Liver (tissue), 9 donors: ENCODE data around the gene IFNA6. TPM values are rescaled to one million over a fixed set of nuclear protein-coding genes. Genes with fewer than 3 reads are reported as not detected.

Experiments used
- DNase-seq: peaks from one replicate; pipeline ENCODE4 v3.0.0-alpha.2; 2017; ENCODE audit warnings: low spot score
- H3K27ac ChIP-seq, 2 donors: one replicate each; pipeline ENCODE4 v1.7.0; 2013; ENCODE audit warnings: inconsistent platforms in 2 of 2, low read length in 2 of 2, control low read depth in 1 of 2, low read depth in 1 of 2, mild to moderate bottlenecking in 1 of 2
- H3K27me3 ChIP-seq, 4 donors: one replicate each; pipeline versions ENCODE4 v1.6.1 to v1.7.0; 2013; ENCODE audit warnings: low read length in 3 of 4, inconsistent platforms in 1 of 4, mild to moderate bottlenecking in 1 of 4, moderate library complexity in 1 of 4; ENCODE audit not compliant: control insufficient read depth in 4 of 4, insufficient read depth in 4 of 4
- H3K36me3 ChIP-seq, 4 donors: one replicate each; pipeline versions ENCODE4 v1.6.1 to v1.7.0; 2013; ENCODE audit warnings: low read length in 3 of 4, mild to moderate bottlenecking in 3 of 4, low read depth in 1 of 4, moderate library complexity in 1 of 4; ENCODE audit not compliant: control insufficient read depth in 4 of 4, insufficient read depth in 3 of 4
- H3K4me1 ChIP-seq, 4 donors: one replicate each; pipeline versions ENCODE4 v1.6.1 to v1.7.0; 2013; ENCODE audit warnings: low read length in 3 of 4, mild to moderate bottlenecking in 3 of 4, moderate library complexity in 1 of 4; ENCODE audit not compliant: control insufficient read depth in 4 of 4, insufficient read depth in 4 of 4
- H3K4me3 ChIP-seq, 3 donors: one replicate each; pipeline versions ENCODE4 v1.6.1 to v1.7.0; 2013; ENCODE audit warnings: low read length in 3 of 3, control low read depth in 1 of 3, low read depth in 1 of 3, mild to moderate bottlenecking in 1 of 3
- H3K9ac ChIP-seq, 2 donors: one replicate each; pipeline ENCODE4 v1.7.0; 2013; ENCODE audit warnings: low read length in 2 of 2, mild to moderate bottlenecking in 2 of 2, moderate library complexity in 2 of 2, control low read depth in 1 of 2, low read depth in 1 of 2
- H3K9me3 ChIP-seq, 4 donors: one replicate each; pipeline versions ENCODE4 v1.6.1 to v1.7.0; 2013; ENCODE audit warnings: low read length in 3 of 4; ENCODE audit not compliant: control insufficient read depth in 4 of 4
- EGR1 ChIP-seq, 2 donors: IDR thresholded peaks; 2 replicates each; pipeline ENCODE4 v1.6.1; 2016 to 2018; ENCODE audit warnings: antibody characterized with exemption in 2 of 2, low read depth in 2 of 2
- GABPA ChIP-seq, 2 donors: IDR thresholded peaks in 1 of 2; conservative IDR thresholded peaks in 1 of 2; 2 replicates each; pipeline ENCODE4 v1.6.1; 2016; ENCODE audit warnings: antibody characterized with exemption in 2 of 2, mild to moderate bottlenecking in 1 of 2, moderate library complexity in 1 of 2
- HNF4A ChIP-seq, 2 donors: conservative IDR thresholded peaks; 2 replicates each; pipeline ENCODE4 v1.6.1; 2016; ENCODE audit warnings: antibody characterized with exemption in 2 of 2, mild to moderate bottlenecking in 2 of 2
- JUND ChIP-seq, 2 donors: IDR thresholded peaks; 2 replicates each; pipeline ENCODE4 v1.6.1; 2016; ENCODE audit warnings: antibody characterized with exemption in 2 of 2
- NR2F2 ChIP-seq: IDR thresholded peaks from 2 replicates; pipeline ENCODE4 v1.6.1; 2016; ENCODE audit warnings: antibody characterized with exemption
- RAD21 ChIP-seq, 2 donors: IDR thresholded peaks; 2 replicates each; pipeline ENCODE4 v1.6.1; 2016; ENCODE audit warnings: antibody characterized with exemption in 2 of 2, mild to moderate bottlenecking in 2 of 2
- RXRA ChIP-seq, 2 donors: IDR thresholded peaks; 2 replicates each; pipeline ENCODE4 v1.6.1; 2017 to 2018; ENCODE audit warnings: antibody characterized with exemption in 2 of 2, mild to moderate bottlenecking in 1 of 2
- SP1 ChIP-seq: IDR thresholded peaks from 2 replicates; pipeline ENCODE4 v1.6.1; 2018; ENCODE audit warnings: antibody characterized with exemption, mild to moderate bottlenecking
- TAF1 ChIP-seq: conservative IDR thresholded peaks from 2 replicates; pipeline ENCODE4 v1.6.1; 2016; ENCODE audit warnings: antibody characterized with exemption, mild to moderate bottlenecking
- YY1 ChIP-seq: IDR thresholded peaks from 2 replicates; pipeline ENCODE4 v1.6.1; 2016; ENCODE audit warnings: antibody characterized with exemption, mild to moderate bottlenecking
- WGBS: extraction: QIAGEN DNeasy Blood & Tissue Kit; methylation state at CpG from one replicate; pipeline ENCODE4 v1.1.7; 2013; 5-methylcytosine and 5-hydroxymethylcytosine counted together
- polyA plus RNA-seq, 2 donors: library from polyadenylated mRNA; stranded (reverse) in 1 of 2; unstranded in 1 of 2; fragments of 200-250 nt in 1 of 2; fragments of >200 nt in 1 of 2; fragmentation: Nextera tagmentation in 1 of 2; extraction: Ambion mirVana in 1 of 2; gene quantifications; one replicate each; pipeline versions ENCODE4 v1.2.1 to v1.2.3, GENCODE V29; 2013 to 2015
- total RNA-seq, 2 donors: library from RNA; depleted of rRNA; stranded (reverse); fragments of >200 nt; gene quantifications; one replicate each; pipeline ENCODE4 v1.2.3, GENCODE V29; 2014
- TF ChIP-seq, protein P1 (sequence below): IDR thresholded peaks from 2 replicates; pipeline ENCODE4 v1.6.1; 2016; ENCODE audit warnings: antibody characterized with exemption
- TF ChIP-seq, protein P2 (sequence below): IDR thresholded peaks from 2 replicates; pipeline ENCODE4 v1.6.1; 2016; ENCODE audit warnings: antibody characterized with exemption, mild to moderate bottlenecking
- TF ChIP-seq, protein P3 (sequence below): IDR thresholded peaks from 2 replicates; pipeline ENCODE4 v1.6.1; 2016; ENCODE audit warnings: antibody characterized with exemption
- TF ChIP-seq, protein P4 (sequence below): fragments of 150-350 bp; IDR thresholded peaks from 2 replicates; pipeline ENCODE4 v1.5.1; 2017; ENCODE audit warnings: improper control_type of control experiment, low read depth, low read length; ENCODE audit not compliant: missing input control
- donor health status: healthy.
- donor health status: healthy.
- donor health status: healthy.
- donor health status: healthy.
- donor health status: healthy.

The IFNA6 gene
- total and polyA plus RNA-seq, 4 donors, result not detected

DNA sequence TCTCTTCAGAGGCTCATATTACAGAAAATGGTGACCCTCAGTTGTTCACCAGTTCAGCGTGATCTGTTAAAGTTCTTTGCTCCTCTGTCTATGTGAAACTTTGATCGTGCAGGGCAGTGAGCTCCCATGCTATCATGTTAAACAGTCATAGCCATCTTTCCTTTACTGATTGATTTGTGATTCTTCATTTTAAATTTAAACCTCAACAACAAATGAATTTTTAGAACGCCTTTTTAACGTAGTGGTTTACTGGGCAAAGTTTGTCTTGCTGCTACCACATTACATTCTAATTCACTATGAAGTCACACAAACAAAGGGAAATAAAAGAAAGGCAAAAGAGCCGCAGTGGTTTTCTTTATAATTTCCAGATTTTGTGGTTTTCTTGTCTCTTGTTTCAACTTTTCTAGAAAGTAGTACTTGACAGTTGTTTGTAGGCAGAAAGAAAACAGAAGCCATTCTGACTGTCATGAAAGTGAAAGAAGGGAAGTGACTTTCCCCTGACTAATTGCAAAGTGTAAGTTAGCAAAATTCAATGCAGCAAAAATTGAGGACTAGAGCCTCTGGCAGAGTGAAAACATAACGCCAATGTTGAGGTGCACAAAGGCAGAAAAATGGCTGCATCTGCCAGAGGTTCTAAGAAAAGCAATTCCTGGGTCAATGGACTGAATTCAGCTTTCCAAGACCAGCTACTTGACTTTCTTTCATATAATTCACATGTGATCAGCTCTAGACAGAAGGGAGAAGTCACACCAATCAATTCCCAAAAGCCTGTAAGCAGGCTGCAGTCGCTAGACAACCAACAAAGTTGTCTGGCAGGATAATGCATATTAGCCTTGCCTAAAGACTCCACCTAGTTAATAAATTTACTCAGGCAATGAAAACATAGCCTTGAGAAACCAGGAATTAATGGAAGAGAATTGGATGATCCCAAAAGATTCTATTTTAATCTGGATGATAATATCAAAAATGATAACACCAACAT is 7.1 kb upstream of the IFNA6 start:
- no peak for TF ChIP-seq YY1
- TF ChIP-seq TAF1, result no peak
- TF ChIP-seq SP1, result no peak
- Histone ChIP-seq H3K27me3 (peaks cover 0 to 3% (median 0%) of the 10 kb centered on the region in 4 donors), H3K4me3 (no peak overlapping the region), H3K9ac (no peak overlapping the region), H3K9me3 (no peaks in the 10 kb centered on the region), H3K27ac (no peak overlapping the region), H3K4me1 (no peaks in the 10 kb centered on the region), H3K36me3 (no peaks in the 10 kb centered on the region)
- WGBS, result 62% methylated on average over 7 of the region's 7 CpGs
- DNase-seq, result no peak

DNA sequence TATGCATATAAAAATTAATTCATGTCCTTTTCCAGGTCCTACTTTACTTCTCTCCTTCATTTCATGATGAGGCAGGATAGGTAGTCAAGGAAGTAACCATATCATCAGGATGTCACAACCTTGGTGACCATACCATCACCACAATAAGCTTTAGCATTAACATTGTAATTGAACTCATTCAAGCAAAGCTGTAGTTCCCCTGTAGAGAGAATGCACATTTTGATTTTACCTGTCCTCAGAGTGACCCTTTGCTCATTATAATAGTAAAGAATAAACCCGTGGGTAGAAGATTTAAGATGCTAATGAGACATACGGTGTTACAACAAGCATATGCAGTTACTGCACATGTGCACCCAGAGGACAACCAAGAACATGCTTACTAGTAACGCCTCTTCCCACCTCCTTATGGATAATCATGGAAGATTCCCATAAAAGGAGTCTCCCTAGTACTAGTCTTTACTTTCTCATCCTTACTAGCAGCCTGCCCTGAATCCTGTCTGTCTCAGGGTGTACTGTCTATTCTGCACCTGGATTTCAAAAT is 2.2 kb downstream of the IFNA6 start:
- no peak for DNase-seq
- TF ChIP-seq, protein P1, sequence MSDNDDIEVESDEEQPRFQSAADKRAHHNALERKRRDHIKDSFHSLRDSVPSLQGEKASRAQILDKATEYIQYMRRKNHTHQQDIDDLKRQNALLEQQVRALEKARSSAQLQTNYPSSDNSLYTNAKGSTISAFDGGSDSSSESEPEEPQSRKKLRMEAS, result no peak
- TF ChIP-seq, protein P2, sequence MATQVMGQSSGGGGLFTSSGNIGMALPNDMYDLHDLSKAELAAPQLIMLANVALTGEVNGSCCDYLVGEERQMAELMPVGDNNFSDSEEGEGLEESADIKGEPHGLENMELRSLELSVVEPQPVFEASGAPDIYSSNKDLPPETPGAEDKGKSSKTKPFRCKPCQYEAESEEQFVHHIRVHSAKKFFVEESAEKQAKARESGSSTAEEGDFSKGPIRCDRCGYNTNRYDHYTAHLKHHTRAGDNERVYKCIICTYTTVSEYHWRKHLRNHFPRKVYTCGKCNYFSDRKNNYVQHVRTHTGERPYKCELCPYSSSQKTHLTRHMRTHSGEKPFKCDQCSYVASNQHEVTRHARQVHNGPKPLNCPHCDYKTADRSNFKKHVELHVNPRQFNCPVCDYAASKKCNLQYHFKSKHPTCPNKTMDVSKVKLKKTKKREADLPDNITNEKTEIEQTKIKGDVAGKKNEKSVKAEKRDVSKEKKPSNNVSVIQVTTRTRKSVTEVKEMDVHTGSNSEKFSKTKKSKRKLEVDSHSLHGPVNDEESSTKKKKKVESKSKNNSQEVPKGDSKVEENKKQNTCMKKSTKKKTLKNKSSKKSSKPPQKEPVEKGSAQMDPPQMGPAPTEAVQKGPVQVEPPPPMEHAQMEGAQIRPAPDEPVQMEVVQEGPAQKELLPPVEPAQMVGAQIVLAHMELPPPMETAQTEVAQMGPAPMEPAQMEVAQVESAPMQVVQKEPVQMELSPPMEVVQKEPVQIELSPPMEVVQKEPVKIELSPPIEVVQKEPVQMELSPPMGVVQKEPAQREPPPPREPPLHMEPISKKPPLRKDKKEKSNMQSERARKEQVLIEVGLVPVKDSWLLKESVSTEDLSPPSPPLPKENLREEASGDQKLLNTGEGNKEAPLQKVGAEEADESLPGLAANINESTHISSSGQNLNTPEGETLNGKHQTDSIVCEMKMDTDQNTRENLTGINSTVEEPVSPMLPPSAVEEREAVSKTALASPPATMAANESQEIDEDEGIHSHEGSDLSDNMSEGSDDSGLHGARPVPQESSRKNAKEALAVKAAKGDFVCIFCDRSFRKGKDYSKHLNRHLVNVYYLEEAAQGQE, result no peak
- no peak for TF ChIP-seq GABPA (IDR thresholded peaks at IDR 0.05 in 1 of 2, conservative IDR thresholded peaks at IDR 0.05 in 1 of 2)
- no peak for TF ChIP-seq SP1
- TF ChIP-seq RAD21 (IDR thresholded peaks at IDR 0.05), result no peak
- TF ChIP-seq YY1, result no peak
- TF ChIP-seq, protein P3, sequence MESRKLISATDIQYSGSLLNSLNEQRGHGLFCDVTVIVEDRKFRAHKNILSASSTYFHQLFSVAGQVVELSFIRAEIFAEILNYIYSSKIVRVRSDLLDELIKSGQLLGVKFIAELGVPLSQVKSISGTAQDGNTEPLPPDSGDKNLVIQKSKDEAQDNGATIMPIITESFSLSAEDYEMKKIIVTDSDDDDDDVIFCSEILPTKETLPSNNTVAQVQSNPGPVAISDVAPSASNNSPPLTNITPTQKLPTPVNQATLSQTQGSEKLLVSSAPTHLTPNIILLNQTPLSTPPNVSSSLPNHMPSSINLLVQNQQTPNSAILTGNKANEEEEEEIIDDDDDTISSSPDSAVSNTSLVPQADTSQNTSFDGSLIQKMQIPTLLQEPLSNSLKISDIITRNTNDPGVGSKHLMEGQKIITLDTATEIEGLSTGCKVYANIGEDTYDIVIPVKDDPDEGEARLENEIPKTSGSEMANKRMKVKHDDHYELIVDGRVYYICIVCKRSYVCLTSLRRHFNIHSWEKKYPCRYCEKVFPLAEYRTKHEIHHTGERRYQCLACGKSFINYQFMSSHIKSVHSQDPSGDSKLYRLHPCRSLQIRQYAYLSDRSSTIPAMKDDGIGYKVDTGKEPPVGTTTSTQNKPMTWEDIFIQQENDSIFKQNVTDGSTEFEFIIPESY, result no peak
- TF ChIP-seq RXRA (IDR thresholded peaks at IDR 0.05), result no peak
- TF ChIP-seq JUND (IDR thresholded peaks at IDR 0.05), result no peak
- TF ChIP-seq NR2F2, result no peak
- TF ChIP-seq HNF4A (conservative IDR thresholded peaks at IDR 0.05), result no peak
- TF ChIP-seq TAF1, result no peak
- TF ChIP-seq EGR1 (IDR thresholded peaks at IDR 0.05; ENCODE audit: low read depth in 2 of 2), result no peak
- TF ChIP-seq, protein P4, sequence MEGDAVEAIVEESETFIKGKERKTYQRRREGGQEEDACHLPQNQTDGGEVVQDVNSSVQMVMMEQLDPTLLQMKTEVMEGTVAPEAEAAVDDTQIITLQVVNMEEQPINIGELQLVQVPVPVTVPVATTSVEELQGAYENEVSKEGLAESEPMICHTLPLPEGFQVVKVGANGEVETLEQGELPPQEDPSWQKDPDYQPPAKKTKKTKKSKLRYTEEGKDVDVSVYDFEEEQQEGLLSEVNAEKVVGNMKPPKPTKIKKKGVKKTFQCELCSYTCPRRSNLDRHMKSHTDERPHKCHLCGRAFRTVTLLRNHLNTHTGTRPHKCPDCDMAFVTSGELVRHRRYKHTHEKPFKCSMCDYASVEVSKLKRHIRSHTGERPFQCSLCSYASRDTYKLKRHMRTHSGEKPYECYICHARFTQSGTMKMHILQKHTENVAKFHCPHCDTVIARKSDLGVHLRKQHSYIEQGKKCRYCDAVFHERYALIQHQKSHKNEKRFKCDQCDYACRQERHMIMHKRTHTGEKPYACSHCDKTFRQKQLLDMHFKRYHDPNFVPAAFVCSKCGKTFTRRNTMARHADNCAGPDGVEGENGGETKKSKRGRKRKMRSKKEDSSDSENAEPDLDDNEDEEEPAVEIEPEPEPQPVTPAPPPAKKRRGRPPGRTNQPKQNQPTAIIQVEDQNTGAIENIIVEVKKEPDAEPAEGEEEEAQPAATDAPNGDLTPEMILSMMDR, result no peak
- H3K9me3 ChIP-seq, result no peaks in the 10 kb centered on the region

More for the DNA sequence above, 2.2 kb downstream of the IFNA6 start:
- no peak overlapping the region for H3K9ac ChIP-seq
- H3K27me3 ChIP-seq, result peaks cover 0 to 20% (median 3%) of the 10 kb centered on the region in 4 donors
- no peaks in the 10 kb centered on the region for H3K36me3 ChIP-seq
- no peaks in the 10 kb centered on the region for H3K4me1 ChIP-seq
- H3K27ac ChIP-seq, result no peak overlapping the region
- WGBS, result 66% methylated on average over 3 of the region's 3 CpGs
- H3K4me3 ChIP-seq, result no peak overlapping the region
